Omental fat pad (tissue), 4 donors: ENCODE data around the gene CYP27B1. TPM values are rescaled to one million over a fixed set of nuclear protein-coding genes. Genes with fewer than 3 reads are reported as not detected.

ENCODE experiments used
- ATAC-seq: fragments of 150-250 bp; one replicate; pipeline ENCODE4 v1.9.1; 2016; ENCODE audit warnings: mild to moderate bottlenecking, moderate library complexity; ENCODE audit not compliant: low FRiP score
- DNase-seq: peaks from one replicate; pipeline ENCODE4 v3.0.0-alpha.2; 2019; ENCODE audit warnings: low spot score
- total RNA-seq, 4 donors: library from RNA; depleted of rRNA; stranded (reverse); fragments of >200 nt; gene quantifications; one replicate each; pipeline ENCODE4 v1.1.0, GENCODE V29; 2016
- TF ChIP-seq, protein P1 (sequence below), 3 donors: fragments of 450-650 bp; IDR thresholded peaks; one replicate each; pipeline ENCODE4 v1.5.1; 2016 to 2017; ENCODE audit warnings: antibody characterized with exemption in 3 of 3, mild to moderate bottlenecking in 3 of 3, moderate library complexity in 2 of 3

Gene CYP27B1
- total RNA-seq, 4 donors from 2014 or later: 0.19 to 5.6 (median 2.8) TPM; not detected in 1

DNA sequence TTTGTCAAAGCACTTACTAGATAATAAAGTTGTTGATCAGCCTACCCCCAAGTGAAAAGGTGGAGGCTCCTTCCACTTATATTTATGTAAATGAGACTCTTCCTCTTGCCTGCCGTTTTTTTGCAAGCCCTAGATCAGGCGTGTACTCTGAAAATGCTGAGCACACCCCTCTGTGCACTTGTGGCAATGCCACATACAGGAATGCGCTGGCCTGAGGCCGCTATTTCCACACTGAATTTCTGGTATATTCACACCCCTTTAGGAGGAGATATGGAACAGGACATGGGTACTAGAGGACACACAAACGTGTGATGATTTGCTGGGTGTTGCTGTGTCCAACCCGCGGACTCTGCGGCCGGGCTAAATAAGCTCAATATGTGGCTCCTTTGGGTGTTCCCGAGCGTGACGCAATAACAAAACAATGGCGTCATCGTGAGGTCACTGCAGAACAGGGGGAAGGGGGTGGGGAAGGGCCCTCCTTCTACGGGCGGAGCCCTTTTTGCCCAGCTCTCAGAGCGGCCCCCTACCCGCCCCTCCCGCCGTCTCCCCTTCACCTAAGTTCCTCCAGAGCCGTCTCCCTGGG is 22.6 kb downstream of the CYP27B1 start:
- peak; percentile 72 for ATAC-seq
- peak; percentile 91 for DNase-seq
- TF ChIP-seq, protein P1, sequence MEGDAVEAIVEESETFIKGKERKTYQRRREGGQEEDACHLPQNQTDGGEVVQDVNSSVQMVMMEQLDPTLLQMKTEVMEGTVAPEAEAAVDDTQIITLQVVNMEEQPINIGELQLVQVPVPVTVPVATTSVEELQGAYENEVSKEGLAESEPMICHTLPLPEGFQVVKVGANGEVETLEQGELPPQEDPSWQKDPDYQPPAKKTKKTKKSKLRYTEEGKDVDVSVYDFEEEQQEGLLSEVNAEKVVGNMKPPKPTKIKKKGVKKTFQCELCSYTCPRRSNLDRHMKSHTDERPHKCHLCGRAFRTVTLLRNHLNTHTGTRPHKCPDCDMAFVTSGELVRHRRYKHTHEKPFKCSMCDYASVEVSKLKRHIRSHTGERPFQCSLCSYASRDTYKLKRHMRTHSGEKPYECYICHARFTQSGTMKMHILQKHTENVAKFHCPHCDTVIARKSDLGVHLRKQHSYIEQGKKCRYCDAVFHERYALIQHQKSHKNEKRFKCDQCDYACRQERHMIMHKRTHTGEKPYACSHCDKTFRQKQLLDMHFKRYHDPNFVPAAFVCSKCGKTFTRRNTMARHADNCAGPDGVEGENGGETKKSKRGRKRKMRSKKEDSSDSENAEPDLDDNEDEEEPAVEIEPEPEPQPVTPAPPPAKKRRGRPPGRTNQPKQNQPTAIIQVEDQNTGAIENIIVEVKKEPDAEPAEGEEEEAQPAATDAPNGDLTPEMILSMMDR (IDR thresholded peaks at IDR 0.05): no peak

DNA sequence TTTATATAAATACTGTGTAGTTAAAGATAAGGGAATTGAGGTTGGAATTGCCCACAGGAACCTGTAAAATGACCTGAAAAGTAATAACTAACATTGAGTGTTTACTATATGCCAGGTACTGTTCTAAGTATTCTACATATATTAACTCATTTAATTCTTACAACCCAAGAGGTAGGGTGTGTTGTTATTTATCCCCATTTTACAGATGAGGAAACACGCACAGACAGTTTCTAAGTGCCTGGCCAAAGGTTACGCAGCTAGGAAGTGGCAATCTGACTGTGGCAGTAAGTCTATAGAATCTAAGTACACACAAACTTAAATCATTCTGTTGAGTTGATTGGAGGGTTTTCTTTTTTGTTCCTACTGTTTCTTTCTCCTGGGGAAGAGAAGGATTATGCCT is 23.1 kb downstream of the CYP27B1 start:
- TF ChIP-seq, protein P1 (IDR thresholded peaks at IDR 0.05): no peak
- DNase-seq (no peak), ATAC-seq (no peak)

DNA sequence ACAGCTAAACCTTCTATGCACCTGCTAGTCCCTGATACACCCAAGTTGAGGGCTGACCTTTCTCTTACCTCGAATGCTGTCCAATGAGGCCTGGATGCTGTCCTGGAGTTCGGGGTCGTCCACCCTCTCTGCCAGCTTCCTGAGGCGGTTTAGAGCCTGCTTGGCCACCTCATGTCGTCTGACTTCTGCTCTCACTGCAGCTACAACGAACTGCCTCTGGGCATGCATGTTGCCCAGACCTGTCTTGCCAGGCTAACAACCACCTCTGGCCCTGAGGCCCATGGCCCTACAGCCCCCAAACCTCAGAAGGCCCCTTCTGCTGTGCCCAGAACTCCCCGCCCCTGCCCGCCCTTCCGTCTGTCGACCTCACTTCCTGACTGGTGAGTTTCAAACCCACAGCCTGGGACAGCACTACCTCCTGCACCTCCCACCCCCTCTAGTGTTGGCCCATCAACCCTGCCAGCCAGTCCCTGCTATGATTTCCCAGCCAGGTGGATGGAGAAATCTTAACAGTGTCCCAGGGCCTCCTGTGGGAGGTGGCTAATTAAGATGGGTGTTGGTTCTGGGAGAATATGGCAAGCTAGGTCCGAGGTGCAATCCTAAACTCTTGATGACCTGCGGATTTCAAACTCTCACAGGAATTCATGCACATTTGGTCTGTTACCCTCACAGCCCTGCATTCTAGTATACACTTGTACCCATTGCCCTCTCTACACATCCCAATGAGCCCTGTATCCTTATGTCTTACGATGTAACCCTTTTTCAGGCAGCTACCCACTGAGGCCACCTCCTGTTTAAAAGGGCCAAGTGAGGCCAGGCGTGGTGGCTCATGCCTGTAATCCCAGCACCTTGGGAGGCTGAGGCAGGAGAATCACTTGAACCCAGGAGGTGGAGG is 24.8 kb downstream of the CYP27B1 start:
- TF ChIP-seq, protein P1 (IDR thresholded peaks at IDR 0.05): no peak
- DNase-seq (no peak), ATAC-seq (no peak)

DNA sequence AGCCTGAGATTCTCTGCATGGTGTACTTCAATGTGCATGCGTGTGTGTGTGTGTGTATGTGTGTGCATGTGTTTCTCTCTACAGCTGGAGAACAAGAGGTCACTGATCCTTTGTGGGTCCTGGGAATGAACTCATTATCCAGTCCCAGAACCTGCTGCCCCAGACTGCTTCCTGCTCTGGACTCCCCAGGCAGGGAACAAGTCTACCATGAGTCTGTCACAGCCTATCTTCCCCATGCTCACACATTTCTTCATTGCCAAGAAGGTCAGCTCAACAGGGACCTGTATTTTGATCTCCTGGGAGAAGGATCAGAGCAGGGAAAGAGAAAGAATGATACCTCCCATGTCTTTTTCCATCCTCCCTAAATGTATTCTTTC is 25.5 kb downstream of the CYP27B1 start:
- TF ChIP-seq, protein P1 (IDR thresholded peaks at IDR 0.05): no peak
- DNase-seq (no peak), ATAC-seq (no peak)

DNA sequence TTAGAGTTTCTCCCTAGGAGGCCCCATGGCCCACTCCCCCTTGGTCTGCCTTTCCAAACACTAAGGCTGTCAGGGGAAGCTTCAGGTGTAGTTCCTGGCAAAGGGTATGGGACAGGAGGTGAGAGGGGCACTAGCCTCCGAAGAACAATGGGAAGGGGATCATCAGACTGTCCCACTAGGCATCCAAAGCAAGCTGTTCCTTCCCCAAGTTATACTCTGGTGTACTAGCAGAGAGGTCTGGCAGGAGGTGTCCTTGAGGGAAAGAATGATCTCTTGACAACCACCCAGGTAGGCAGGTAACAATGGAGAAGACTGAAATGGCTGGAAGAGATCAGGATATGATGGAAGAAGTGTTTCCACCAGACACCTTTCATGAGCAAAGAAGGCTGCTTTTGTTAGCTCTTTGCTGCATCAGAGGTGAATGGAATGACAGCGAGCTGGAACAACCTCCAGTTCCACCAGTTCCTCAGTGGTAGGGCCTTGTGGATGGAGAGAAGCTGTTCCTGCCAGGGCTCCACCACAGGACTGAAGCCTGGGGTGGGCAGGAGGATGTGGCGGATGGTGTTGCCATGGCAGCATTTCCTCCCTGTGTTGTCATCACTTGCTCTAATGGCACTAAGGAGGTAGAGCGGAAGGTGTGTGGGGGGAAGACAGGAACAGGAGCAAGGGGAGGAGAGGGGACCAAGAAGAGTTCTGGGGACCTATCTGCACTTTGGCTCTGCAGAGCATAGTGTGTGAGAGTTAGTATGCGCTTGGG is 26.0 kb downstream of the CYP27B1 start:
- TF ChIP-seq, protein P1 (IDR thresholded peaks at IDR 0.05): no peak
- ATAC-seq (no peak), DNase-seq (no peak)

DNA sequence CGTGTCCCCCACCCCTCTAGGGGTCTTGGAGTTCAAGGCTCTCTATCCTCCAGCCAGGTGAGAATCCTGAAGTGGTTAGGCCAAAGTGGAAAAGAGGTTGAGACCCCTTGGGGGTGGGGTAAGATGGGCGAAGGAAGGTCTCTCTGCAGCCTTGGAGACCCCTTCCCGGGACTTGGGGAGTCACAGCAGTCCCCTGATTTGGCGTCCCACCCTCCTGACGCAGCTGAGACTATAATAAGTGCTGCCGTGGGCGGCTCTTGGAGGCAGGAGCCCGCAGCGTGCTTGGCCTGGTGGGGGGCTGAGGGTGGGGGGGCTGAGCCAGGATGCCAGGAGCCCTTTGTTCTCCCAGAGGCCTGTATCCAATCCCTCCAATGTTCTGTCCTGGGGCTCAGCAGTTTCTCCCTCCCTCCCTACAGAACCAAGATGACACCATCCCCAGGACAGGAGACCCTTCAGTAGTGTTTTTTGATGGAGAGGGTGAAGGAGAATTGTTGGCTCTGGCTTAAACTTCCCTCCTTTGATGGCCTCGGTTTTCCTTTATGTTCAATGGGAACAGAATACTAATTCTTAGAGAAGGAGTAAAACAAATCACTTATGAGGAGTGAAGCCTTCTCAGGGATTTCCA is 26.9 kb downstream of the CYP27B1 start:
- ATAC-seq (no peak), DNase-seq (no peak)
- TF ChIP-seq, protein P1 (IDR thresholded peaks at IDR 0.05): no peak
